GM23338 (cell line): Measurements from ENCODE around the gene ERBB4. TPM values are rescaled to one million over a fixed set of nuclear protein-coding genes. Genes with fewer than 3 reads are reported as not detected.
A peak's percentile ranks its signal among the peaks of the same experiment; 100 is the strongest.

Experiments
- ATAC-seq: fragments of 200-7000 bp; cut with Tn5 transposase; 3 replicates; pipeline ENCODE4 v1.9.1; 2020
- DNase-seq: peaks from one replicate; pipeline ENCODE4 v3.0.0-alpha.2; 2015; ENCODE audit warnings: low spot score
- H2AFZ ChIP-seq: fragments of 200-600 bp; sonication (generic); 2 replicates; pipeline ENCODE4 v1.8.0; 2016; ENCODE audit warnings: antibody characterized with exemption, mild to moderate bottlenecking, moderate library complexity
- H3F3A ChIP-seq: fragments of 200-600 bp; sonication (generic); replicated peaks from 2 replicates; pipeline ENCODE4 v1.8.0; 2017; ENCODE audit warnings: antibody characterized with exemption, mixed run types, low read depth
- H3K27ac ChIP-seq: fragments of 200-600 bp; sonication (generic); 2 replicates; pipeline ENCODE4 v1.6.1; 2016; ENCODE audit warnings: low read depth
- H3K27me3 ChIP-seq: fragments of 200-600 bp; sonication (generic); 2 replicates; pipeline ENCODE4 v1.8.0; 2016; ENCODE audit warnings: mild to moderate bottlenecking, mixed run types, moderate library complexity; ENCODE audit not compliant: insufficient read depth
- H3K36me3 ChIP-seq: fragments of 200-600 bp; sonication (generic); 2 replicates; pipeline ENCODE4 v1.8.0; 2016; ENCODE audit warnings: mild to moderate bottlenecking; ENCODE audit not compliant: insufficient read depth
- H3K4me1 ChIP-seq: fragments of 200-600 bp; sonication (generic); 2 replicates; pipeline ENCODE4 v1.8.0; 2016; ENCODE audit warnings: mild to moderate bottlenecking, moderate library complexity; ENCODE audit not compliant: insufficient read depth
- H3K4me2 ChIP-seq: fragments of 200-600 bp; sonication (generic); 2 replicates; pipeline ENCODE4 v1.7.1; 2017; ENCODE audit warnings: mixed run types
- H3K4me3 ChIP-seq: fragments of 200-600 bp; sonication (generic); 2 replicates; pipeline ENCODE4 v1.6.1; 2016; ENCODE audit warnings: mixed run types
- H3K79me2 ChIP-seq: fragments of 200-600 bp; sonication (generic); replicated peaks from 2 replicates; pipeline ENCODE4 v1.8.0; 2017; ENCODE audit warnings: mild to moderate bottlenecking; ENCODE audit not compliant: insufficient read depth
- H3K9me2 ChIP-seq: fragments of 200-600 bp; sonication (generic); 2 replicates; pipeline ENCODE4 v1.8.0; 2017; ENCODE audit not compliant: insufficient read depth
- H4K20me1 ChIP-seq: fragments of 200-600 bp; sonication (generic); replicated peaks from 2 replicates; pipeline ENCODE4 v1.8.0; 2017; ENCODE audit warnings: mild to moderate bottlenecking; ENCODE audit not compliant: insufficient read depth
- H3K27ac Mint-ChIP-seq: 2 replicates; pipeline ENCODE4 v1.8.0; 2020; ENCODE audit warnings: inconsistent platforms, mild to moderate bottlenecking, moderate library complexity, mixed read lengths
- H3K27me3 Mint-ChIP-seq: 3 replicates; pipeline ENCODE4 v1.8.0; 2022; ENCODE audit warnings: low read depth, mild to moderate bottlenecking, moderate library complexity, mixed read lengths, inconsistent platforms; ENCODE audit not compliant: insufficient read depth, poor library complexity
- H3K36me3 Mint-ChIP-seq: 3 replicates; pipeline ENCODE4 v1.8.0; 2021; ENCODE audit warnings: low read depth, mild to moderate bottlenecking, inconsistent platforms, moderate library complexity, mixed read lengths
- H3K4me1 Mint-ChIP-seq: 3 replicates; pipeline ENCODE4 v1.8.0; 2020; ENCODE audit warnings: mild to moderate bottlenecking, inconsistent platforms, mixed read lengths
- H3K4me3 Mint-ChIP-seq: 3 replicates; pipeline ENCODE4 v1.8.0; 2021; ENCODE audit warnings: moderate library complexity, mild to moderate bottlenecking, inconsistent platforms, mixed read lengths
- H3K9me3 Mint-ChIP-seq: 3 replicates; pipeline ENCODE4 v1.8.0; 2020; ENCODE audit warnings: moderate library complexity, mild to moderate bottlenecking, inconsistent platforms, mixed read lengths
- CREB1 ChIP-seq: fragments of 250-450 bp; sonication (Bioruptor Pico); IDR thresholded peaks from 2 replicates; pipeline ENCODE4 v1.5.0; 2020; ENCODE audit warnings: low read depth, mild to moderate bottlenecking, moderate library complexity
- ETS1 ChIP-seq: IDR thresholded peaks from 2 replicates; pipeline ENCODE4 v1.6.1; 2016; ENCODE audit warnings: antibody characterized with exemption
- EZH2 ChIP-seq: fragments of 200-600 bp; sonication (generic); IDR thresholded peaks from one replicate; pipeline ENCODE4 v1.8.0; 2017; ENCODE audit warnings: antibody characterized with exemption, mild to moderate bottlenecking, low read depth; ENCODE audit not compliant: unreplicated experiment
- EZH2phosphoT487 ChIP-seq: fragments of 200-600 bp; sonication (generic); IDR thresholded peaks from one replicate; pipeline ENCODE4 v1.8.1; 2018; ENCODE audit warnings: antibody characterized with exemption; ENCODE audit not compliant: unreplicated experiment
- JUNB ChIP-seq: IDR thresholded peaks from one replicate; pipeline ENCODE4 v1.6.1; 2016; ENCODE audit warnings: antibody characterized with exemption; ENCODE audit not compliant: unreplicated experiment
- NANOG ChIP-seq: IDR thresholded peaks from 2 replicates; pipeline ENCODE4 v1.6.1; 2016; ENCODE audit warnings: antibody characterized with exemption, borderline replicate concordance
- POLR2AphosphoS5 ChIP-seq: IDR thresholded peaks from 2 replicates; pipeline ENCODE4 v1.6.1; 2016; ENCODE audit warnings: antibody characterized with exemption, low read depth
- REST ChIP-seq: IDR thresholded peaks from one replicate; pipeline ENCODE4 v1.6.1; 2018; ENCODE audit warnings: antibody characterized with exemption; ENCODE audit not compliant: unreplicated experiment
- ZNF114 ChIP-seq: fragments of 250-450 bp; sonication (Bioruptor Pico); IDR thresholded peaks from 2 replicates; pipeline ENCODE4 v1.5.0; 2020; ENCODE audit warnings: mild to moderate bottlenecking, moderate library complexity
- ZNF331 ChIP-seq: fragments of 250-450 bp; sonication (Bioruptor Pico); IDR thresholded peaks from 2 replicates; pipeline ENCODE4 v1.5.0; 2020; ENCODE audit warnings: low read depth, mild to moderate bottlenecking, moderate library complexity
- polyA plus RNA-seq: library from polyadenylated mRNA; unstranded; fragments of >200 nt; fragmentation: Nextera tagmentation; extraction: Ambion mirVana; gene quantifications from 2 replicates; pipeline ENCODE4 v1.2.1, GENCODE V29; 2016
- total RNA-seq: library from RNA; depleted of rRNA; stranded (reverse); fragments of >200 nt; shearing (Covaris generic); gene quantifications from 2 replicates; pipeline ENCODE4 v1.2.3, GENCODE V29; 2014
- TF ChIP-seq, protein P1 (sequence below): fragments of 250-450 bp; sonication (Bioruptor Pico); IDR thresholded peaks from 2 replicates; pipeline ENCODE4 v1.5.0; 2020; ENCODE audit warnings: mild to moderate bottlenecking, moderate library complexity
- TF ChIP-seq, protein P2 (sequence below), 2 experiments: fragments of 200-600 bp in 1 of 2; sonication (generic) in 1 of 2; conservative IDR thresholded peaks; 2 replicates each; pipeline versions ENCODE4 v1.5.1 to v1.6.1; 2016 to 2017; ENCODE audit warnings: antibody characterized with exemption in 2 of 2, low read depth in 2 of 2, mild to moderate bottlenecking in 2 of 2, moderate library complexity in 1 of 2

The ERBB4 gene
- total and polyA plus RNA-seq, 2 experiments from 2014 or later: 0.73 to 1.1 TPM

GRCh38 chr2:211391189-211391567 lies 1147.4 kb downstream of the ERBB4 start:
- no peaks in the 10 kb centered on the region for H3K27me3 Mint-ChIP-seq
- Histone ChIP-seq H4K20me1 (no peaks in the 10 kb centered on the region), H3K4me1 (peaks cover 24% of the 10 kb centered on the region), H3K9me2 (no peaks in the 10 kb centered on the region), H3F3A (no peaks in the 10 kb centered on the region), H2AFZ (no peak overlapping the region), H3K36me3 (no peaks in the 10 kb centered on the region), H3K4me3 (no peak overlapping the region), H3K27ac (no peak overlapping the region), H3K79me2 (no peaks in the 10 kb centered on the region), H3K27me3 (no peaks in the 10 kb centered on the region), H3K4me2 (peak overlapping the region; percentile 11; the same call in 1 of the 2 replicates)
- H3K4me1 Mint-ChIP-seq: peaks cover 16% of the 10 kb centered on the region
- no peaks in the 10 kb centered on the region for H3K9me3 Mint-ChIP-seq
- no peaks in the 10 kb centered on the region for H3K36me3 Mint-ChIP-seq
- H3K27ac Mint-ChIP-seq: no peak overlapping the region; the same call in 1 of the 2 replicates
- TF ChIP-seq, protein P1, sequence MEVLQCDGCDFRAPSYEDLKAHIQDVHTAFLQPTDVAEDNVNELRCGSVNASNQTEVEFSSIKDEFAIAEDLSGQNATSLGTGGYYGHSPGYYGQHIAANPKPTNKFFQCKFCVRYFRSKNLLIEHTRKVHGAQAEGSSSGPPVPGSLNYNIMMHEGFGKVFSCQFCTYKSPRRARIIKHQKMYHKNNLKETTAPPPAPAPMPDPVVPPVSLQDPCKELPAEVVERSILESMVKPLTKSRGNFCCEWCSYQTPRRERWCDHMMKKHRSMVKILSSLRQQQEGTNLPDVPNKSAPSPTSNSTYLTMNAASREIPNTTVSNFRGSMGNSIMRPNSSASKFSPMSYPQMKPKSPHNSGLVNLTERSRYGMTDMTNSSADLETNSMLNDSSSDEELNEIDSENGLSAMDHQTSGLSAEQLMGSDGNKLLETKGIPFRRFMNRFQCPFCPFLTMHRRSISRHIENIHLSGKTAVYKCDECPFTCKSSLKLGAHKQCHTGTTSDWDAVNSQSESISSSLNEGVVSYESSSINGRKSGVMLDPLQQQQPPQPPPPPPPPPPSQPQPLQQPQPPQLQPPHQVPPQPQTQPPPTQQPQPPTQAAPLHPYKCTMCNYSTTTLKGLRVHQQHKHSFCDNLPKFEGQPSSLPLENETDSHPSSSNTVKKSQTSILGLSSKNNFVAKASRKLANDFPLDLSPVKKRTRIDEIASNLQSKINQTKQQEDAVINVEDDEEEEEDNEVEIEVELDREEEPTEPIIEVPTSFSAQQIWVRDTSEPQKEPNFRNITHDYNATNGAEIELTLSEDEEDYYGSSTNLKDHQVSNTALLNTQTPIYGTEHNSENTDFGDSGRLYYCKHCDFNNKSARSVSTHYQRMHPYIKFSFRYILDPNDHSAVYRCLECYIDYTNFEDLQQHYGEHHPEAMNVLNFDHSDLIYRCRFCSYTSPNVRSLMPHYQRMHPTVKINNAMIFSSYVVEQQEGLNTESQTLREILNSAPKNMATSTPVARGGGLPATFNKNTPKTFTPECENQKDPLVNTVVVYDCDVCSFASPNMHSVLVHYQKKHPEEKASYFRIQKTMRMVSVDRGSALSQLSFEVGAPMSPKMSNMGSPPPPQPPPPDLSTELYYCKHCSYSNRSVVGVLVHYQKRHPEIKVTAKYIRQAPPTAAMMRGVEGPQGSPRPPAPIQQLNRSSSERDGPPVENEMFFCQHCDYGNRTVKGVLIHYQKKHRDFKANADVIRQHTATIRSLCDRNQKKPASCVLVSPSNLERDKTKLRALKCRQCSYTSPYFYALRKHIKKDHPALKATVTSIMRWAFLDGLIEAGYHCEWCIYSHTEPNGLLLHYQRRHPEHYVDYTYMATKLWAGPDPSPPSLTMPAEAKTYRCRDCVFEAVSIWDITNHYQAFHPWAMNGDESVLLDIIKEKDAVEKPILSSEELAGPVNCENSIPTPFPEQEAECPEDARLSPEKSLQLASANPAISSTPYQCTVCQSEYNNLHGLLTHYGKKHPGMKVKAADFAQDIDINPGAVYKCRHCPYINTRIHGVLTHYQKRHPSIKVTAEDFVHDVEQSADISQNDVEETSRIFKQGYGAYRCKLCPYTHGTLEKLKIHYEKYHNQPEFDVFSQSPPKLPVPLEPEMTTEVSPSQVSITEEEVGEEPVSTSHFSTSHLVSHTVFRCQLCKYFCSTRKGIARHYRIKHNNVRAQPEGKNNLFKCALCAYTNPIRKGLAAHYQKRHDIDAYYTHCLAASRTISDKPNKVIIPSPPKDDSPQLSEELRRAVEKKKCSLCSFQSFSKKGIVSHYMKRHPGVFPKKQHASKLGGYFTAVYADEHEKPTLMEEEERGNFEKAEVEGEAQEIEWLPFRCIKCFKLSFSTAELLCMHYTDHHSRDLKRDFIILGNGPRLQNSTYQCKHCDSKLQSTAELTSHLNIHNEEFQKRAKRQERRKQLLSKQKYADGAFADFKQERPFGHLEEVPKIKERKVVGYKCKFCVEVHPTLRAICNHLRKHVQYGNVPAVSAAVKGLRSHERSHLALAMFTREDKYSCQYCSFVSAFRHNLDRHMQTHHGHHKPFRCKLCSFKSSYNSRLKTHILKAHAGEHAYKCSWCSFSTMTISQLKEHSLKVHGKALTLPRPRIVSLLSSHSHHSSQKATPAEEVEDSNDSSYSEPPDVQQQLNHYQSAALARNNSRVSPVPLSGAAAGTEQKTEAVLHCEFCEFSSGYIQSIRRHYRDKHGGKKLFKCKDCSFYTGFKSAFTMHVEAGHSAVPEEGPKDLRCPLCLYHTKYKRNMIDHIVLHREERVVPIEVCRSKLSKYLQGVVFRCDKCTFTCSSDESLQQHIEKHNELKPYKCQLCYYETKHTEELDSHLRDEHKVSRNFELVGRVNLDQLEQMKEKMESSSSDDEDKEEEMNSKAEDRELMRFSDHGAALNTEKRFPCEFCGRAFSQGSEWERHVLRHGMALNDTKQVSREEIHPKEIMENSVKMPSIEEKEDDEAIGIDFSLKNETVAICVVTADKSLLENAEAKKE (CRISPR knock-in tag): no peak
- no peak for TF ChIP-seq ZNF114 (CRISPR knock-in tag)
- no peak for TF ChIP-seq NANOG
- TF ChIP-seq, protein P2, sequence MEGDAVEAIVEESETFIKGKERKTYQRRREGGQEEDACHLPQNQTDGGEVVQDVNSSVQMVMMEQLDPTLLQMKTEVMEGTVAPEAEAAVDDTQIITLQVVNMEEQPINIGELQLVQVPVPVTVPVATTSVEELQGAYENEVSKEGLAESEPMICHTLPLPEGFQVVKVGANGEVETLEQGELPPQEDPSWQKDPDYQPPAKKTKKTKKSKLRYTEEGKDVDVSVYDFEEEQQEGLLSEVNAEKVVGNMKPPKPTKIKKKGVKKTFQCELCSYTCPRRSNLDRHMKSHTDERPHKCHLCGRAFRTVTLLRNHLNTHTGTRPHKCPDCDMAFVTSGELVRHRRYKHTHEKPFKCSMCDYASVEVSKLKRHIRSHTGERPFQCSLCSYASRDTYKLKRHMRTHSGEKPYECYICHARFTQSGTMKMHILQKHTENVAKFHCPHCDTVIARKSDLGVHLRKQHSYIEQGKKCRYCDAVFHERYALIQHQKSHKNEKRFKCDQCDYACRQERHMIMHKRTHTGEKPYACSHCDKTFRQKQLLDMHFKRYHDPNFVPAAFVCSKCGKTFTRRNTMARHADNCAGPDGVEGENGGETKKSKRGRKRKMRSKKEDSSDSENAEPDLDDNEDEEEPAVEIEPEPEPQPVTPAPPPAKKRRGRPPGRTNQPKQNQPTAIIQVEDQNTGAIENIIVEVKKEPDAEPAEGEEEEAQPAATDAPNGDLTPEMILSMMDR (conservative IDR thresholded peaks at IDR 0.05; ENCODE audit: low read depth in 2 of 2): no peak
- no peak for TF ChIP-seq ETS1
- no peak for TF ChIP-seq EZH2phosphoT487
- no peak for TF ChIP-seq CREB1 (CRISPR knock-in tag)
- TF ChIP-seq ZNF331 (CRISPR knock-in tag): no peak
- no peak for TF ChIP-seq REST
- TF ChIP-seq EZH2: no peak
- TF ChIP-seq POLR2AphosphoS5: no peak
- TF ChIP-seq JUNB: no peak
- no peak for ATAC-seq
- H3K4me3 Mint-ChIP-seq: no peak overlapping the region
- DNase-seq: no peak
